Esophagus squamous epithelium (tissue), 4 donors: ENCODE measurements around the gene MZF1.

Source experiments
- CTCF ChIP-seq, 6 experiments: fragments of 450-650 bp in 4 of 6; fragments of 200-600 bp in 2 of 6; sonication (generic) in 2 of 6; IDR thresholded peaks; one replicate each; pipeline ENCODE4 v1.5.1; 2016 to 2019; ENCODE audit warnings: antibody characterized with exemption in 6 of 6, mild to moderate bottlenecking in 4 of 6, moderate library complexity in 4 of 6
- POLR2A ChIP-seq, 4 donors: fragments of 450-650 bp; IDR thresholded peaks; one replicate each; pipeline ENCODE4 v1.6.1; 2017; ENCODE audit warnings: antibody characterized with exemption in 4 of 4, mild to moderate bottlenecking in 4 of 4, moderate library complexity in 3 of 4

DNA sequence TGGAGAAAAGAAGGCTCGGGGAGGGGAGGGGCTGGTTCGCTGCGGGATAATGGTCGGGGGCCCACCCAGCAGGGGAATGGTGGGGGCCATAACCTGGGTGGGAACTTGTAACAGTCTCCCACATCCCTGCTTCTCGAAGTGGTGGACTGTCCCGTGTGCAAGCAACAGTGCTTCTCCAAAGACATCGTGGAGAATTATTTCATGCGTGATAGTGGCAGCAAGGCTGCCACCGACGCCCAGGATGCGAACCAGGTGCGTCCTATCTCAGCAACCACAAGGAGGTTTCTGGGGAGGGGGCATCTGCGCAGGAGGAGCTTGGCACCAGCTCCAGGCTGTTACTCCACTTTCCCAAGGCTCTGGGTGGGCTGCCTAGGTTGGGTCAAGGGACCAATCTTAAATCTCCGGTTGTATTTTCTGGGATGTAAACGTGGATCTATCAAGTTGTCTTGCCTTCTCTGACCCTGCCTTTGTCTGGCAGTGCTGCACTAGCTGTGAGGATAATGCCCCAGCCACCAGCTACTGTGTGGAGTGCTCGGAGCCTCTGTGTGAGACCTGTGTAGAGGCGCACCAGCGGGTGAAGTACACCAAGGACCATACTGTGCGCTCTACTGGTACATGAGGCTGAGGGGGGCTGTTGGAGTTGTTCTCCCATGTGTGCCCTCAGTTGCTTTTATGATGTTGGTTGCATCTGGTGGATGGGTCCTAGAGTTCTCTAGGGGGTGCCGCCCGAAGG is 27.7 kb downstream of the MZF1 start:
- no peak for TF ChIP-seq POLR2A (IDR thresholded peaks at IDR 0.05)
- TF ChIP-seq CTCF (IDR thresholded peaks at IDR 0.05), result no peak
